SK-N-SH treated with all-trans-retinoic acid at 6 μM for 48 hours (cell line): ENCODE data around the gene RASGEF1C.

ENCODE experiments used
- ATAC-seq: fragments of 200-7000 bp; cut with Tn5 transposase; 3 replicates; pipeline ENCODE4 v1.9.1; 2020; ENCODE audit warnings: mild to moderate bottlenecking, moderate library complexity
- ARNTL ChIP-seq: fragments of 450-650 bp; formaldehyde crosslinking; IDR thresholded peaks from 2 replicates; pipeline ENCODE4 v1.5.0; 2020; ENCODE audit warnings: low read depth, mild to moderate bottlenecking, moderate library complexity, borderline replicate concordance
- BACH2 ChIP-seq: fragments of 250-450 bp; sonication (Bioruptor Pico); IDR thresholded peaks from 2 replicates; pipeline ENCODE4 v1.9.0; 2021; ENCODE audit warnings: mild to moderate bottlenecking, borderline replicate concordance
- CSDC2 ChIP-seq: fragments of 250-450 bp; sonication (Bioruptor Pico); IDR thresholded peaks from 2 replicates; pipeline ENCODE4 v1.5.0; 2020; ENCODE audit warnings: mild to moderate bottlenecking, moderate library complexity
- ESRRG ChIP-seq: fragments of 250-450 bp; sonication (Bioruptor Pico); IDR thresholded peaks from 2 replicates; pipeline ENCODE4 v1.6.1; 2021; ENCODE audit warnings: mild to moderate bottlenecking
- GLIS3 ChIP-seq: fragments of 250-450 bp; sonication (Bioruptor Pico); IDR thresholded peaks from 2 replicates; pipeline ENCODE4 v1.5.0; 2020; ENCODE audit warnings: mild to moderate bottlenecking, moderate library complexity
- ISL1 ChIP-seq: fragments of 250-450 bp; sonication (Bioruptor Pico); IDR thresholded peaks from 2 replicates; pipeline ENCODE4 v2.1.2; 2022; ENCODE audit warnings: mild to moderate bottlenecking, moderate library complexity
- OSR1 ChIP-seq: fragments of 250-450 bp; sonication (Bioruptor Pico); IDR thresholded peaks from 2 replicates; pipeline ENCODE4 v1.8.0; 2022; ENCODE audit warnings: moderate library complexity, mild to moderate bottlenecking, inconsistent platforms
- POU6F1 ChIP-seq: fragments of 250-450 bp; sonication (Bioruptor Pico); IDR thresholded peaks from 2 replicates; pipeline ENCODE4 v1.8.0; 2021; ENCODE audit warnings: low read depth, mild to moderate bottlenecking, moderate library complexity, borderline replicate concordance
- PPARA ChIP-seq: fragments of 250-450 bp; sonication (Bioruptor Pico); IDR thresholded peaks from 2 replicates; pipeline ENCODE4 v1.5.0; 2020; ENCODE audit warnings: mild to moderate bottlenecking, borderline replicate concordance
- RARB ChIP-seq: fragments of 250-450 bp; sonication (Bioruptor Pico); IDR thresholded peaks from 2 replicates; pipeline ENCODE4 v1.8.0; 2021; ENCODE audit warnings: mild to moderate bottlenecking, moderate library complexity
- SNAI2 ChIP-seq: fragments of 250-450 bp; sonication (Bioruptor Pico); IDR thresholded peaks from 2 replicates; pipeline ENCODE4 v1.5.0; 2020; ENCODE audit warnings: mild to moderate bottlenecking, moderate library complexity
- TOX ChIP-seq: fragments of 250-450 bp; sonication (Bioruptor Pico); IDR thresholded peaks from 2 replicates; pipeline ENCODE4 v1.8.0; 2021; ENCODE audit warnings: mild to moderate bottlenecking, moderate library complexity, borderline replicate concordance
- ZC3H10 ChIP-seq: fragments of 250-450 bp; sonication (Bioruptor Pico); IDR thresholded peaks from 2 replicates; pipeline ENCODE4 v1.5.1; 2021; ENCODE audit warnings: mild to moderate bottlenecking, moderate library complexity
- ZFP3 ChIP-seq: fragments of 250-450 bp; sonication (Bioruptor Pico); IDR thresholded peaks from 2 replicates; pipeline ENCODE4 v1.5.0; 2020; ENCODE audit warnings: mild to moderate bottlenecking, moderate library complexity
- ZFP30 ChIP-seq: fragments of 450-650 bp; formaldehyde crosslinking; IDR thresholded peaks from 2 replicates; pipeline ENCODE4 v1.5.0; 2022; ENCODE audit warnings: mild to moderate bottlenecking, moderate library complexity
- ZNF565 ChIP-seq: fragments of 450-650 bp; formaldehyde crosslinking; conservative IDR thresholded peaks from 2 replicates; pipeline ENCODE4 v1.5.0; 2020; ENCODE audit warnings: low read depth, mild to moderate bottlenecking, moderate library complexity
- ZNF70 ChIP-seq: fragments of 450-650 bp; formaldehyde crosslinking; IDR thresholded peaks from 2 replicates; pipeline ENCODE4 v1.5.0; 2020; ENCODE audit warnings: mild to moderate bottlenecking, moderate library complexity
- TF ChIP-seq, protein P1 (sequence below): fragments of 250-450 bp; sonication (Bioruptor Pico); IDR thresholded peaks from 2 replicates; pipeline ENCODE4 v1.5.1; 2020; ENCODE audit warnings: low read depth, mild to moderate bottlenecking, moderate library complexity
- TF ChIP-seq, protein P2 (sequence below): fragments of 250-450 bp; sonication (Bioruptor Pico); IDR thresholded peaks from 2 replicates; pipeline ENCODE4 v1.5.0; 2020; ENCODE audit warnings: mild to moderate bottlenecking, moderate library complexity
- TF ChIP-seq, protein P3 (sequence below): fragments of 250-450 bp; sonication (Bioruptor Pico); IDR thresholded peaks from 2 replicates; pipeline ENCODE4 v1.5.1; 2021; ENCODE audit warnings: mild to moderate bottlenecking, moderate library complexity
- TF ChIP-seq, protein P4 (sequence below): fragments of 250-450 bp; sonication (Bioruptor Pico); IDR thresholded peaks from 2 replicates; pipeline ENCODE4 v1.8.0; 2020; ENCODE audit warnings: mild to moderate bottlenecking, moderate library complexity, borderline replicate concordance

Gene RASGEF1C

DNA sequence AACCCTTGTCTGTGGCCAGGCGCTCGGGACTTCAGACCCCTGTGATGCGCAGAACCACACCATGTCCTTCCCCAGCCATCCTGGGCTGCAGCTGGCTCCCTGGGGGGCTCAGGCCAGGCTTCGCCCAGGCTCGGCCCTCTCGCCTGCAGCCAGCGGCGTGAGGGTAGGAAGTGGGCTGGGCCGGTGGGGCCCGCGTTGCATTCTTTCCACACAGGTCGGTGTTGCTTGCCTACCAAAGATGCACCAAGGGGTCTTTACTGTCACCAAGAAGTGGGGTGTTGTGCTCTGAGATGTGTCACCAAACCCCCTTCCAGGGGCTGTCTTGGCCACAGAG lies 89.1 kb downstream of the RASGEF1C start:
- TF ChIP-seq ZFP30 (CRISPR knock-in tag), result no peak
- TF ChIP-seq GLIS3 (CRISPR knock-in tag), result no peak
- TF ChIP-seq, protein P1, sequence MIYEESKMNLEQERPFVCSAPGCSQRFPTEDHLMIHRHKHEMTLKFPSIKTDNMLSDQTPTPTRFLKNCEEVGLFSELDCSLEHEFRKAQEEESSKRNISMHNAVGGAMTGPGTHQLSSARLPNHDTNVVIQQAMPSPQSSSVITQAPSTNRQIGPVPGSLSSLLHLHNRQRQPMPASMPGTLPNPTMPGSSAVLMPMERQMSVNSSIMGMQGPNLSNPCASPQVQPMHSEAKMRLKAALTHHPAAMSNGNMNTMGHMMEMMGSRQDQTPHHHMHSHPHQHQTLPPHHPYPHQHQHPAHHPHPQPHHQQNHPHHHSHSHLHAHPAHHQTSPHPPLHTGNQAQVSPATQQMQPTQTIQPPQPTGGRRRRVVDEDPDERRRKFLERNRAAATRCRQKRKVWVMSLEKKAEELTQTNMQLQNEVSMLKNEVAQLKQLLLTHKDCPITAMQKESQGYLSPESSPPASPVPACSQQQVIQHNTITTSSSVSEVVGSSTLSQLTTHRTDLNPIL, result no peak
- TF ChIP-seq, all 23 proteins: peak for 0
- no peak for ATAC-seq

DNA sequence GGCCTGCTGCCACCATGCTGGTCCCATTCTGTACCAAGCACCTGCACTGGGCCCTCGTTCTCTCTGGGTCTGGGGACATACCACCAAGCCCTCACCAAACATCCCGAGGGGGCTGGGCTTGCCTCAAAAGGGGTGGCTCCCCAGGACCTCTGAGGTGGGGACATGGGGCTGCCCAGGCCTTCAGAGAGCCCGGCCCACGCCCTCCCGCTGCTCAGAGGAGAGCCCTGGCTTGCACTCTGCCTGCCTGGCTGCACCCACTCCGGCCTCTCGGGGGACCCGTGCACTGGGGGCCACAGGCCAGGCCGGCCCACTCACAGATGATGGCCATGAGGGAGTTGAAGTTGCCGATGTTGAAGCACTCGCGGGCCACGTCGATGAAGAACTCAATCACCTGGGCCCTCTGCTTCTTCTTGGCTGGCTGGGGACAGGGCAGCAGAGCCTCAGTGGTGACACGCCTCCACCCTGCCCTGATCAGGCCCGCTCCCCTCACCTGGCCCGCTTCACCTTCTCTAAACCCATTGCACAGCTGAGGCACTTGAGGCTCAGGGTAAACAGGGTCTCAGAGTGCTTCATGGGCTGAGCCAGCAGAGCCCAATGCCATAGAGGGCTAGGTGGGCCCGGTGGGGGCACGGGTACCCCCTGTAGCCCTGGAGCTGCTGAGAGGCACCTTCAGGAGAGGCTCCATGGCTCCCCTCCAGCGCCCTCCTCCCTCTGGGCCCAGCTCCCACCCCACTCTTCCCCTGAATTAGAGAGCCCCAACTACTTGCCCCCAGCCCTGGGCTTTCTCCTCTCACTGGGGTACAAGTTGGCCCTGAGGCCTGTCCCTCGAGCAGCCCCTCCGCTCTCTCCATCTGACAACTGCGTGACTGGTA lies 89.7 kb downstream of the RASGEF1C start:
- ATAC-seq, result no peak
- TF ChIP-seq ZFP3 (CRISPR knock-in tag), result no peak
- no peak for TF ChIP-seq POU6F1
- no peak for TF ChIP-seq CSDC2 (CRISPR knock-in tag)
- TF ChIP-seq, protein P2, sequence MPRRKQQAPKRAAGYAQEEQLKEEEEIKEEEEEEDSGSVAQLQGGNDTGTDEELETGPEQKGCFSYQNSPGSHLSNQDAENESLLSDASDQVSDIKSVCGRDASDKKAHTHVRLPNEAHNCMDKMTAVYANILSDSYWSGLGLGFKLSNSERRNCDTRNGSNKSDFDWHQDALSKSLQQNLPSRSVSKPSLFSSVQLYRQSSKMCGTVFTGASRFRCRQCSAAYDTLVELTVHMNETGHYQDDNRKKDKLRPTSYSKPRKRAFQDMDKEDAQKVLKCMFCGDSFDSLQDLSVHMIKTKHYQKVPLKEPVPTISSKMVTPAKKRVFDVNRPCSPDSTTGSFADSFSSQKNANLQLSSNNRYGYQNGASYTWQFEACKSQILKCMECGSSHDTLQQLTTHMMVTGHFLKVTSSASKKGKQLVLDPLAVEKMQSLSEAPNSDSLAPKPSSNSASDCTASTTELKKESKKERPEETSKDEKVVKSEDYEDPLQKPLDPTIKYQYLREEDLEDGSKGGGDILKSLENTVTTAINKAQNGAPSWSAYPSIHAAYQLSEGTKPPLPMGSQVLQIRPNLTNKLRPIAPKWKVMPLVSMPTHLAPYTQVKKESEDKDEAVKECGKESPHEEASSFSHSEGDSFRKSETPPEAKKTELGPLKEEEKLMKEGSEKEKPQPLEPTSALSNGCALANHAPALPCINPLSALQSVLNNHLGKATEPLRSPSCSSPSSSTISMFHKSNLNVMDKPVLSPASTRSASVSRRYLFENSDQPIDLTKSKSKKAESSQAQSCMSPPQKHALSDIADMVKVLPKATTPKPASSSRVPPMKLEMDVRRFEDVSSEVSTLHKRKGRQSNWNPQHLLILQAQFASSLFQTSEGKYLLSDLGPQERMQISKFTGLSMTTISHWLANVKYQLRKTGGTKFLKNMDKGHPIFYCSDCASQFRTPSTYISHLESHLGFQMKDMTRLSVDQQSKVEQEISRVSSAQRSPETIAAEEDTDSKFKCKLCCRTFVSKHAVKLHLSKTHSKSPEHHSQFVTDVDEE, result no peak
- TF ChIP-seq ARNTL (CRISPR knock-in tag), result no peak
- TF ChIP-seq GLIS3 (CRISPR knock-in tag), result no peak
- TF ChIP-seq, protein P3, sequence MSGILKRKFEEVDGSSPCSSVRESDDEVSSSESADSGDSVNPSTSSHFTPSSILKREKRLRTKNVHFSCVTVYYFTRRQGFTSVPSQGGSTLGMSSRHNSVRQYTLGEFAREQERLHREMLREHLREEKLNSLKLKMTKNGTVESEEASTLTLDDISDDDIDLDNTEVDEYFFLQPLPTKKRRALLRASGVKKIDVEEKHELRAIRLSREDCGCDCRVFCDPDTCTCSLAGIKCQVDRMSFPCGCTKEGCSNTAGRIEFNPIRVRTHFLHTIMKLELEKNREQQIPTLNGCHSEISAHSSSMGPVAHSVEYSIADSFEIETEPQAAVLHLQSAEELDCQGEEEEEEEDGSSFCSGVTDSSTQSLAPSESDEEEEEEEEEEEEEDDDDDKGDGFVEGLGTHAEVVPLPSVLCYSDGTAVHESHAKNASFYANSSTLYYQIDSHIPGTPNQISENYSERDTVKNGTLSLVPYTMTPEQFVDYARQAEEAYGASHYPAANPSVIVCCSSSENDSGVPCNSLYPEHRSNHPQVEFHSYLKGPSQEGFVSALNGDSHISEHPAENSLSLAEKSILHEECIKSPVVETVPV (CRISPR knock-in tag), result no peak
- TF ChIP-seq, all 23 proteins: peak for 0

- ATAC-seq, result no peak
Observed at GRCh38 chr5:180118391-180118791, 90.6 kb downstream of the RASGEF1C start.

More at GRCh38 chr5:180118391-180118791, 90.6 kb downstream of the RASGEF1C start:
- TF ChIP-seq ARNTL (CRISPR knock-in tag), result no peak
- no peak for TF ChIP-seq ZFP3 (CRISPR knock-in tag)
- TF ChIP-seq, protein P3 (CRISPR knock-in tag), result no peak
- TF ChIP-seq SNAI2 (CRISPR knock-in tag), result no peak
- TF ChIP-seq CSDC2 (CRISPR knock-in tag), result no peak
- TF ChIP-seq POU6F1, result no peak
- no peak for TF ChIP-seq ZNF565 (CRISPR knock-in tag)
- no peak for TF ChIP-seq ZC3H10
- TF ChIP-seq ISL1 (CRISPR knock-in tag), result no peak
- TF ChIP-seq RARB (CRISPR knock-in tag), result no peak
- no peak for TF ChIP-seq BACH2 (CRISPR knock-in tag)
- TF ChIP-seq, protein P1, result no peak
- no peak for TF ChIP-seq TOX
- no peak for TF ChIP-seq OSR1
- TF ChIP-seq, protein P4, sequence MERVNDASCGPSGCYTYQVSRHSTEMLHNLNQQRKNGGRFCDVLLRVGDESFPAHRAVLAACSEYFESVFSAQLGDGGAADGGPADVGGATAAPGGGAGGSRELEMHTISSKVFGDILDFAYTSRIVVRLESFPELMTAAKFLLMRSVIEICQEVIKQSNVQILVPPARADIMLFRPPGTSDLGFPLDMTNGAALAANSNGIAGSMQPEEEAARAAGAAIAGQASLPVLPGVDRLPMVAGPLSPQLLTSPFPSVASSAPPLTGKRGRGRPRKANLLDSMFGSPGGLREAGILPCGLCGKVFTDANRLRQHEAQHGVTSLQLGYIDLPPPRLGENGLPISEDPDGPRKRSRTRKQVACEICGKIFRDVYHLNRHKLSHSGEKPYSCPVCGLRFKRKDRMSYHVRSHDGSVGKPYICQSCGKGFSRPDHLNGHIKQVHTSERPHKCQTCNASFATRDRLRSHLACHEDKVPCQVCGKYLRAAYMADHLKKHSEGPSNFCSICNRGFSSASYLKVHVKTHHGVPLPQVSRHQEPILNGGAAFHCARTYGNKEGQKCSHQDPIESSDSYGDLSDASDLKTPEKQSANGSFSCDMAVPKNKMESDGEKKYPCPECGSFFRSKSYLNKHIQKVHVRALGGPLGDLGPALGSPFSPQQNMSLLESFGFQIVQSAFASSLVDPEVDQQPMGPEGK, result no peak
- no peak for TF ChIP-seq GLIS3 (CRISPR knock-in tag)
- TF ChIP-seq ESRRG, result no peak
- no peak for TF ChIP-seq PPARA (CRISPR knock-in tag)
- TF ChIP-seq ZNF70, result no peak
